ENCODE measurements around the gene ZDHHC3. TPM values are rescaled to one million over a fixed set of nuclear protein-coding genes. Genes with fewer than 3 reads are reported as not detected.

The ZDHHC3 gene, protein sequence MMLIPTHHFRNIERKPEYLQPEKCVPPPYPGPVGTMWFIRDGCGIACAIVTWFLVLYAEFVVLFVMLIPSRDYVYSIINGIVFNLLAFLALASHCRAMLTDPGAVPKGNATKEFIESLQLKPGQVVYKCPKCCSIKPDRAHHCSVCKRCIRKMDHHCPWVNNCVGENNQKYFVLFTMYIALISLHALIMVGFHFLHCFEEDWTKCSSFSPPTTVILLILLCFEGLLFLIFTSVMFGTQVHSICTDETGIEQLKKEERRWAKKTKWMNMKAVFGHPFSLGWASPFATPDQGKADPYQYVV
- 41.9 TPM for polyA plus RNA-seq (2013, experiment 1 of 2)
- 43.4 TPM for polyA plus RNA-seq (2013, experiment 2 of 2)

DNA sequence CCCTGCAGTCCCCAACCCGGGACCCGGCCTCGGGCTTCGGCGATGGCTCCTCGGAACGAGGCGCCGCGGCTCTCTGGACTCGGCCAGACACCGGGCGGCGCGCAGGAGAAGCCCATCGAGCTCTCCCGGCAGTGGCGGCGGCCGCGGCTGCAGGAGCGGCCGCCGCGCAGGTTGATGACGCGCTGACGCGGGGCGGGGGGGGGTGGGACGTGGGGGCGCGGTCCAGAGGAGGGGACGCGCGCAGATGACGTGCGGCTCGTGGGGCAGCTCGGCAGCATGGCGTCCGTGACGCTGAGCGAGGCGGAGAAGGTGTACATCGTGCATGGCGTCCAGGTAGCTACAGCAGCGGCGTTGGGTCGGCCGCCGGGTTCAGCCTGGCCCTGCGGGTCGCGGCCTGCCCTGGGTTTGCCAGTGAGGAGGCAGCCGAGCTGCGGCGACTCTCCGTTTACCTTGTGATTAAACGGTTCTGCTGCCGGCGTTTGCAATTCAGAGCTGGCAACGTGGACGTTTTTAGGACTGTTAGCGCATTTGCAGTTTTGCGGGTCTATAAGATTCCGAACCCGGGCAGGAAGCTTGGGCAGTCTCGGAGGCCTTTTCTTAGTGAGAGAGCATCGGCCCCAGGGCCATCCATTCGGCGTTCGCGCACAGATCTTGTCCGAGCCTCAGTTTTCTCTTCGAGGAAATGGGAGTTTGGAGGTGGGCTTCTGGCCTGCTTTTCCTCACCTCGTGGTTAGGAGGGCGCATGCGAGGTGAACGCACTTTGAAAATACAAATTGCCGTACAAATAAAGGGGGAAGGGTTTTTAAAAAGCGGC, at the start of gene ZDHHC3, which contains the start of gene EXOSC7:
ZDHHC3 (minus strand) TSS at position 173 of the 814 bp plus-strand sequence. CDS start 16,738 bp downstream, outside the sequence.
EXOSC7 (plus strand) TSS at position 243 of the 814 bp plus-strand sequence; CDS start at position 277, 34 bp downstream.
- Histone ChIP-seq H3K4ac (ENCODE audit: low read depth, low read length) (peak within 1 kb of the TSS; percentile 4), H4K8ac (ENCODE audit: low read depth, low read length) (peak within 1 kb of the TSS; percentile 84), H3K4me2 (ENCODE audit: low read length) (peak within 1 kb of the TSS; percentile 79), H2BK15ac (replicated peaks; ENCODE audit: low read depth) (no peak within 1 kb of the TSS), H3K4me3 (ENCODE audit: low read length) (peak within 1 kb of the TSS; percentile 90), H2BK120ac (ENCODE audit: low read depth, low read length) (no peak within 1 kb of the TSS), H2BK5ac (ENCODE audit: low read length) (no peak within 1 kb of the TSS), H3K18ac (ENCODE audit: low read length) (peak within 1 kb of the TSS; percentile 57), H3K4me1 (ENCODE audit: control insufficient read depth, low read depth, low read length) (peaks cover 4% of the 10 kb centered on the region), H2AK5ac (ENCODE audit: low read length) (no peak within 1 kb of the TSS), H3K79me1 (ENCODE audit: low read length) (peaks cover 38% of the 10 kb centered on the region), H3K36me3 (ENCODE audit: control insufficient read depth, insufficient read depth, low read length) (no peaks in the 10 kb centered on the region), H3K27ac (ENCODE audit: low read depth, low read length) (peak within 1 kb of the TSS; percentile 61), H4K5ac (ENCODE audit: low read length) (no peak within 1 kb of the TSS), H3K79me2 (ENCODE audit: control insufficient read depth, insufficient read depth, low read length) (peaks cover 67% of the 10 kb centered on the region), H3K27me3 (ENCODE audit: insufficient read depth, low read length, poor library complexity) (no peaks in the 10 kb centered on the region), H3K56ac (ENCODE audit: low read length) (peak within 1 kb of the TSS; percentile 96), H3K9ac (ENCODE audit: low read length) (peak within 1 kb of the TSS; percentile 96), H3K23ac (ENCODE audit: low read length) (peak within 1 kb of the TSS; percentile 32)
- no CpG with 5 or more reads among the region's 82 CpGs for WGBS (ENCODE audit: extremely low coverage, insufficient coverage, low lambda C conversion rate)
- DNase-seq = peak; percentile 92

- no peak overlapping the region for H3K4me2 ChIP-seq (ENCODE audit: low read length)
- no peaks in the 10 kb centered on the region for H3K36me3 ChIP-seq (ENCODE audit: control insufficient read depth, insufficient read depth, low read length)
- no peak overlapping the region for H3K56ac ChIP-seq (ENCODE audit: low read length)
- no peaks in the 10 kb centered on the region for H3K79me1 ChIP-seq (ENCODE audit: low read length)
- H2BK5ac ChIP-seq (ENCODE audit: low read length) = no peak overlapping the region
- no peaks in the 10 kb centered on the region for H3K79me2 ChIP-seq (ENCODE audit: control insufficient read depth, insufficient read depth, low read length)
- H3K9ac ChIP-seq (ENCODE audit: low read length) = no peak overlapping the region
- no peak for DNase-seq
- H3K23ac ChIP-seq (ENCODE audit: low read length) = no peak overlapping the region
- H4K5ac ChIP-seq (ENCODE audit: low read length) = no peak overlapping the region
- H3K27me3 ChIP-seq (ENCODE audit: insufficient read depth, low read length, poor library complexity) = no peaks in the 10 kb centered on the region
- no peak overlapping the region for H4K8ac ChIP-seq (ENCODE audit: low read depth, low read length)
- H3K27ac ChIP-seq (ENCODE audit: low read depth, low read length) = no peak overlapping the region
- no peak overlapping the region for H2AK5ac ChIP-seq (ENCODE audit: low read length)
- H2BK120ac ChIP-seq (ENCODE audit: low read depth, low read length) = no peak overlapping the region
- H3K4me3 ChIP-seq (ENCODE audit: low read length) = no peak overlapping the region
- no CpG with 5 or more reads among the region's 6 CpGs for WGBS (ENCODE audit: extremely low coverage, insufficient coverage, low lambda C conversion rate)
- no peak overlapping the region for H3K4ac ChIP-seq (ENCODE audit: low read depth, low read length)
- no peak overlapping the region for H3K18ac ChIP-seq (ENCODE audit: low read length)
- H2BK15ac ChIP-seq (replicated peaks; ENCODE audit: low read depth) = no peak overlapping the region
- peaks cover 13% of the 10 kb centered on the region for H3K4me1 ChIP-seq (ENCODE audit: control insufficient read depth, low read depth, low read length)
These were observed 48.7 kb upstream of the ZDHHC3 start for GRCh38 chr3:45024542-45025255.

DNA sequence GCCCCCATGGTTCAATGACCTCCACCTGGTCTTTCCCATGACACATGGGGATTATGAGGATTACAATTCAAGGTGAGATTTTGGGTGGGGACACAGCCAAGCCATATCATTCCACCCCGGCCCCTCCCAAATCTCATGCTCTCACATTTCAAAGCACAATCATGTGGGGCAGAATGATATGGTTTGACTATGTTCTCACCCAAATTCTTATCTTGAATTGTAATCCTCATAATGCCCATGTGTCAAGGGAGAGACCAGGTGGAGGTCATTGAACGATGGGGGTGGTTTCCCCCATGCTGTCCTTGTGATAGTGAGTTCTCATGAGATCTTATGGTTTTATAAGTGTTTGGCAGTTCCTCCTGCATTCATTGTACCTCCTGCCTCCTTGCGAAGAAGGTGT, 47.7 kb upstream of the ZDHHC3 start:
- Histone ChIP-seq H2BK5ac (ENCODE audit: low read length) (no peak overlapping the region), H3K9ac (ENCODE audit: low read length) (no peak overlapping the region), H2AK5ac (ENCODE audit: low read length) (no peak overlapping the region), H3K4ac (ENCODE audit: low read depth, low read length) (no peak overlapping the region), H3K4me2 (ENCODE audit: low read length) (no peak overlapping the region), H2BK120ac (ENCODE audit: low read depth, low read length) (no peak overlapping the region), H3K27me3 (ENCODE audit: insufficient read depth, low read length, poor library complexity) (no peaks in the 10 kb centered on the region), H3K56ac (ENCODE audit: low read length) (no peak overlapping the region), H3K36me3 (ENCODE audit: control insufficient read depth, insufficient read depth, low read length) (no peaks in the 10 kb centered on the region), H3K4me1 (ENCODE audit: control insufficient read depth, low read depth, low read length) (peaks cover 13% of the 10 kb centered on the region), H2BK15ac (replicated peaks; ENCODE audit: low read depth) (no peak overlapping the region), H3K4me3 (ENCODE audit: low read length) (no peak overlapping the region), H3K23ac (ENCODE audit: low read length) (no peak overlapping the region), H3K79me1 (ENCODE audit: low read length) (no peaks in the 10 kb centered on the region), H3K27ac (ENCODE audit: low read depth, low read length) (no peak overlapping the region), H4K8ac (ENCODE audit: low read depth, low read length) (no peak overlapping the region), H4K5ac (ENCODE audit: low read length) (no peak overlapping the region), H3K79me2 (ENCODE audit: control insufficient read depth, insufficient read depth, low read length) (no peaks in the 10 kb centered on the region), H3K18ac (ENCODE audit: low read length) (no peak overlapping the region)
- no CpG with 5 or more reads among the region's 3 CpGs for WGBS (ENCODE audit: extremely low coverage, insufficient coverage, low lambda C conversion rate)
- DNase-seq = peak; percentile 95

- WGBS (ENCODE audit: extremely low coverage, insufficient coverage, low lambda C conversion rate) = no CpG with 5 or more reads among the region's 12 CpGs
These were observed 45.7 kb upstream of the ZDHHC3 start for GRCh38 chr3:45021524-45022297.

GRCh38 chr3:45020534-45020933, 44.6 kb upstream of the ZDHHC3 start:
- H3K4ac ChIP-seq (ENCODE audit: low read depth, low read length) = no peak overlapping the region
- H2BK5ac ChIP-seq (ENCODE audit: low read length) = no peak overlapping the region
- no peak overlapping the region for H2BK120ac ChIP-seq (ENCODE audit: low read depth, low read length)
- no peaks in the 10 kb centered on the region for H3K27me3 ChIP-seq (ENCODE audit: insufficient read depth, low read length, poor library complexity)
- no peak overlapping the region for H3K18ac ChIP-seq (ENCODE audit: low read length)
- no peak overlapping the region for H4K5ac ChIP-seq (ENCODE audit: low read length)
- H3K9ac ChIP-seq (ENCODE audit: low read length) = no peak overlapping the region
- no peaks in the 10 kb centered on the region for H3K36me3 ChIP-seq (ENCODE audit: control insufficient read depth, insufficient read depth, low read length)
- no peak overlapping the region for H3K56ac ChIP-seq (ENCODE audit: low read length)
- H3K4me2 ChIP-seq (ENCODE audit: low read length) = no peak overlapping the region
- H4K8ac ChIP-seq (ENCODE audit: low read depth, low read length) = no peak overlapping the region
- DNase-seq = no peak
- no peaks in the 10 kb centered on the region for H3K79me1 ChIP-seq (ENCODE audit: low read length)
- H2AK5ac ChIP-seq (ENCODE audit: low read length) = no peak overlapping the region
- H3K23ac ChIP-seq (ENCODE audit: low read length) = no peak overlapping the region
- no peak overlapping the region for H3K4me3 ChIP-seq (ENCODE audit: low read length)
- H2BK15ac ChIP-seq (replicated peaks; ENCODE audit: low read depth) = no peak overlapping the region
- no peaks in the 10 kb centered on the region for H3K79me2 ChIP-seq (ENCODE audit: control insufficient read depth, insufficient read depth, low read length)
- no CpG with 5 or more reads among the region's 8 CpGs for WGBS (ENCODE audit: extremely low coverage, insufficient coverage, low lambda C conversion rate)
- peaks cover 13% of the 10 kb centered on the region for H3K4me1 ChIP-seq (ENCODE audit: control insufficient read depth, low read depth, low read length)
- no peak overlapping the region for H3K27ac ChIP-seq (ENCODE audit: low read depth, low read length)

More at GRCh38 chr3:45021524-45022297, 45.7 kb upstream of the ZDHHC3 start:
- no peak overlapping the region for H3K4me2 ChIP-seq (ENCODE audit: low read length)
- no peak overlapping the region for H3K56ac ChIP-seq (ENCODE audit: low read length)
- H2BK120ac ChIP-seq (ENCODE audit: low read depth, low read length) = no peak overlapping the region
- no peaks in the 10 kb centered on the region for H3K27me3 ChIP-seq (ENCODE audit: insufficient read depth, low read length, poor library complexity)
- H3K23ac ChIP-seq (ENCODE audit: low read length) = no peak overlapping the region
- no peak overlapping the region for H2BK5ac ChIP-seq (ENCODE audit: low read length)
- H3K4me1 ChIP-seq (ENCODE audit: control insufficient read depth, low read depth, low read length) = peaks cover 13% of the 10 kb centered on the region
- H3K4me3 ChIP-seq (ENCODE audit: low read length) = no peak overlapping the region
- H3K79me1 ChIP-seq (ENCODE audit: low read length) = no peaks in the 10 kb centered on the region
- H2AK5ac ChIP-seq (ENCODE audit: low read length) = no peak overlapping the region
- no peak overlapping the region for H3K18ac ChIP-seq (ENCODE audit: low read length)
- no peak overlapping the region for H4K8ac ChIP-seq (ENCODE audit: low read depth, low read length)
- H3K9ac ChIP-seq (ENCODE audit: low read length) = no peak overlapping the region
- no peak overlapping the region for H3K4ac ChIP-seq (ENCODE audit: low read depth, low read length)
- no peak for DNase-seq
- no peak overlapping the region for H2BK15ac ChIP-seq (replicated peaks; ENCODE audit: low read depth)
- no peak overlapping the region for H4K5ac ChIP-seq (ENCODE audit: low read length)
- H3K27ac ChIP-seq (ENCODE audit: low read depth, low read length) = no peak overlapping the region
- H3K36me3 ChIP-seq (ENCODE audit: control insufficient read depth, insufficient read depth, low read length) = no peaks in the 10 kb centered on the region
- no peaks in the 10 kb centered on the region for H3K79me2 ChIP-seq (ENCODE audit: control insufficient read depth, insufficient read depth, low read length)

All from mesendoderm (in vitro differentiated cells).